T-cell (primary cell): Measurements from ENCODE around the gene ANKRD33B. TPM values are rescaled to one million over a fixed set of nuclear protein-coding genes. Genes with fewer than 3 reads are reported as not detected.

Source experiments
- ATAC-seq, 4 experiments: fragments of 200-7000 bp in 3 of 4; fragments of 150-1000 bp in 1 of 4; cut with Tn5 transposase; replicated peaks in 1 of 4; 1 replicate in 3 of 4; 2 replicates in 1 of 4; pipeline ENCODE4 v1.10.0; 2021; ENCODE audit warnings: moderate library complexity in 3 of 4, mild to moderate bottlenecking in 2 of 4, moderate number of reproducible peaks in 1 of 4
- CTCF ChIA-PET, 2 donors: fragments of 300-600 bp; sonication (Branson Sonifier 250); formaldehyde crosslinking; loops; one replicate each; lab custom pipeline; 2022; ENCODE audit warnings: antibody characterized with exemption in 2 of 2; lab: Charles Lee
- POLR2A ChIA-PET, 2 donors: fragments of 300-600 bp; sonication (Branson Sonifier 250); formaldehyde crosslinking; loops; one replicate each; lab custom pipeline; 2022; ENCODE audit warnings: antibody characterized with exemption in 2 of 2; lab: Charles Lee
- DNase-seq, 35 experiments: peaks; one replicate each; pipeline versions ENCODE4 v3.0.0 to v3.0.0-alpha.2; 2013 to 2023
- H3K27ac ChIP-seq: one replicate; pipeline ENCODE4 v1.5.1; 2013; ENCODE audit warnings: low read length
- H3K27me3 ChIP-seq, 2 experiments: replicated peaks in 1 of 2; 1 replicate in 1 of 2; 2 replicates in 1 of 2; pipeline versions ENCODE4 v1.6.1 to v1.7.0; 2013; ENCODE audit warnings: low read length in 1 of 2, mixed read lengths in 1 of 2; ENCODE audit not compliant: control insufficient read depth in 2 of 2, insufficient read depth in 2 of 2; ENCODE audit errors: extremely low read depth in 1 of 2
- H3K36me3 ChIP-seq, 2 donors: 1 replicate in 1 of 2; 2 replicates in 1 of 2; pipeline versions ENCODE4 v1.6.1 to v1.7.0; 2013; ENCODE audit warnings: low read length in 1 of 2; ENCODE audit not compliant: control insufficient read depth in 2 of 2, insufficient read depth in 1 of 2; ENCODE audit errors: extremely low read depth in 1 of 2
- H3K4me1 ChIP-seq, 2 experiments: 1 replicate in 1 of 2; 2 replicates in 1 of 2; pipeline versions ENCODE4 v1.6.1 to v1.7.0; 2013; ENCODE audit warnings: low read length in 2 of 2, mixed read lengths in 1 of 2; ENCODE audit not compliant: insufficient read depth in 2 of 2, control insufficient read depth in 1 of 2; ENCODE audit errors: extremely low read depth in 1 of 2
- H3K4me3 ChIP-seq, 2 donors: 1 replicate in 1 of 2; 2 replicates in 1 of 2; pipeline versions ENCODE4 v1.5.1 to v1.7.0; 2013; ENCODE audit warnings: mild to moderate bottlenecking in 2 of 2, low read length in 1 of 2, moderate library complexity in 1 of 2; ENCODE audit not compliant: control insufficient read depth in 1 of 2; ENCODE audit errors: extremely low read depth in 1 of 2
- H3K9me3 ChIP-seq: 2 replicates; pipeline ENCODE4 v1.7.0; 2013
- H3K27ac Mint-ChIP-seq, 2 donors: one replicate each; pipeline ENCODE4 v1.8.0; 2020 to 2021; ENCODE audit warnings: mild to moderate bottlenecking in 2 of 2, mixed read lengths in 2 of 2
- H3K27me3 Mint-ChIP-seq, 2 donors: one replicate each; pipeline ENCODE4 v1.8.0; 2021 to 2022; ENCODE audit warnings: mixed read lengths in 2 of 2
- H3K36me3 Mint-ChIP-seq: one replicate; pipeline ENCODE4 v1.8.0; 2021; ENCODE audit warnings: mixed read lengths
- H3K4me1 Mint-ChIP-seq, 3 donors: one replicate each; pipeline ENCODE4 v1.8.0; 2020 to 2022; ENCODE audit warnings: mixed read lengths in 3 of 3, mild to moderate bottlenecking in 1 of 3
- H3K4me3 Mint-ChIP-seq, 3 donors: one replicate each; pipeline ENCODE4 v1.8.0; 2020 to 2022; ENCODE audit warnings: mild to moderate bottlenecking in 3 of 3, mixed read lengths in 3 of 3, moderate library complexity in 3 of 3
- H3K9me3 Mint-ChIP-seq, 3 donors: one replicate each; pipeline ENCODE4 v1.8.0; 2020 to 2022; ENCODE audit warnings: mixed read lengths in 3 of 3
- WGBS: methylation state at CpG from one replicate; pipeline ENCODE4 v1.1.5; 2013; ENCODE audit warnings: missing lambda C conversion rate; ENCODE audit not compliant: insufficient coverage; 5-methylcytosine and 5-hydroxymethylcytosine counted together
- total RNA-seq, 35 experiments: library from RNA in 6 of 35; stranded (reverse) in 6 of 35; fragments of 120-200 nt in 1 of 35; gene quantifications; one replicate each; pipeline versions ENCODE4 v1.2.1 to v1.2.4 and lab custom pipeline; 2013 to 2026

ANKRD33B gene
- total RNA-seq, 5 donors from 2014 or later (not counting 1 experiment from before 2014, with no cell fraction given) = 1.0 to 4.1 (median 2.4) TPM

GRCh38 chr5:10678244-10678643 is 114.4 kb downstream of the ANKRD33B start:
- no peaks in the 10 kb centered on the region for H3K27me3 Mint-ChIP-seq
- no CpG with 5 or more reads among the region's 2 CpGs for WGBS

GRCh38 chr5:10679336-10679988 is 115.6 kb downstream of the ANKRD33B start:
- Histone ChIP-seq H3K27me3 (no peaks in the 10 kb centered on the region), H3K4me1 (peaks cover 0 to 10% of the 10 kb centered on the region in 2 experiments), H3K4me3 (no peak overlapping the region), H3K36me3 (peaks cover 13 to 42% of the 10 kb centered on the region in 2 donors), H3K9me3 (no peaks in the 10 kb centered on the region), H3K27ac (no peak overlapping the region)
- Mint-ChIP-seq H3K36me3 (peaks cover 56% of the 10 kb centered on the region), H3K4me1 (no peaks in the 10 kb centered on the region), H3K4me3 (no peak overlapping the region), H3K27me3 (no peaks in the 10 kb centered on the region), H3K27ac (no peak overlapping the region), H3K9me3 (peaks cover 13 to 16% (median 14%) of the 10 kb centered on the region in 3 donors)
- ChIA-PET POLR2A (no interaction called here), CTCF (no interaction called here)
- DNase-seq = no peak
- no peak for ATAC-seq
- over 99% methylated on average over 11 of the region's 15 CpGs for WGBS

More at GRCh38 chr5:10678244-10678643, 114.4 kb downstream of the ANKRD33B start:
- Mint-ChIP-seq H3K9me3 (peaks cover 13 to 16% (median 14%) of the 10 kb centered on the region in 3 donors), H3K36me3 (peaks cover 53% of the 10 kb centered on the region), H3K4me1 (no peaks in the 10 kb centered on the region), H3K27ac (no peak overlapping the region), H3K4me3 (no peak overlapping the region)
- ChIA-PET POLR2A (no interaction called here), CTCF (no interaction called here)
- H3K36me3 ChIP-seq = peaks cover 10 to 39% of the 10 kb centered on the region in 2 donors
- no peaks in the 10 kb centered on the region for H3K27me3 ChIP-seq
- H3K27ac ChIP-seq = no peak overlapping the region
- H3K4me1 ChIP-seq = peaks cover 0 to 10% of the 10 kb centered on the region in 2 experiments
- no peaks in the 10 kb centered on the region for H3K9me3 ChIP-seq
- DNase-seq = no peak
- no peak for ATAC-seq
- H3K4me3 ChIP-seq = no peak overlapping the region

GRCh38 chr5:10680876-10681481 is 117.1 kb downstream of the ANKRD33B start:
- H3K4me3 ChIP-seq = no peak overlapping the region
- H3K27me3 ChIP-seq = no peaks in the 10 kb centered on the region
- Mint-ChIP-seq H3K27me3 (no peaks in the 10 kb centered on the region), H3K4me3 (no peak overlapping the region), H3K9me3 (peaks cover 11 to 14% (median 13%) of the 10 kb centered on the region in 3 donors), H3K4me1 (no peaks in the 10 kb centered on the region), H3K36me3 (peaks cover 62% of the 10 kb centered on the region), H3K27ac (no peak overlapping the region)
- no peaks in the 10 kb centered on the region for H3K9me3 ChIP-seq
- H3K36me3 ChIP-seq = peaks cover 13 to 42% of the 10 kb centered on the region in 2 donors
- ChIA-PET POLR2A (no interaction called here), CTCF (interaction anchor here (0.5 to 0.6 kb wide), 2 partner anchors 11 to 229 kb away, joined by 3 read pairs; no protein-coding TSS in a partner anchor)
- DNase-seq (no peak), ATAC-seq (no peak)
- 91% methylated on average over 16 of the region's 17 CpGs for WGBS
- H3K4me1 ChIP-seq = peaks cover 0 to 10% of the 10 kb centered on the region in 2 experiments
- no peak overlapping the region for H3K27ac ChIP-seq

- Mint-ChIP-seq H3K4me1 (no peaks in the 10 kb centered on the region), H3K27me3 (no peaks in the 10 kb centered on the region), H3K27ac (no peak overlapping the region), H3K36me3 (peaks cover 66% of the 10 kb centered on the region), H3K4me3 (no peak overlapping the region), H3K9me3 (peaks cover 9 to 11% (median 10%) of the 10 kb centered on the region in 3 donors)
- Histone ChIP-seq H3K27ac (no peak overlapping the region), H3K4me3 (no peak overlapping the region), H3K27me3 (no peaks in the 10 kb centered on the region), H3K9me3 (no peaks in the 10 kb centered on the region), H3K36me3 (peaks cover 13 to 42% of the 10 kb centered on the region in 2 donors), H3K4me1 (peaks cover 0 to 10% of the 10 kb centered on the region in 2 experiments)
- ChIA-PET CTCF (interaction anchor here (0.5 to 0.6 kb wide), 2 partner anchors 12 to 230 kb away, joined by 3 read pairs; no protein-coding TSS in a partner anchor), POLR2A (no interaction called here)
- ATAC-seq (no peak), DNase-seq (no peak)
- 85% methylated on average over 18 of the region's 22 CpGs for WGBS
Measured at GRCh38 chr5:10681731-10682679, 118.1 kb downstream of the ANKRD33B start.

- Mint-ChIP-seq H3K4me3 (no peak overlapping the region), H3K4me1 (peaks cover 0 to 2% (median 0%) of the 10 kb centered on the region in 3 donors), H3K27me3 (no peaks in the 10 kb centered on the region), H3K27ac (no peak overlapping the region), H3K36me3 (peaks cover 60% of the 10 kb centered on the region), H3K9me3 (peaks cover 1 to 2% (median 1%) of the 10 kb centered on the region in 3 donors)
- no peak overlapping the region for H3K4me3 ChIP-seq
- H3K27me3 ChIP-seq = no peaks in the 10 kb centered on the region
- 98% methylated on average over 14 of the region's 16 CpGs for WGBS
- ATAC-seq = no peak
- H3K27ac ChIP-seq = no peak overlapping the region
- DNase-seq = no peak
- ChIA-PET POLR2A (no interaction called here), CTCF (no interaction called here)
- H3K9me3 ChIP-seq = no peaks in the 10 kb centered on the region
- H3K36me3 ChIP-seq = peaks cover 13 to 40% of the 10 kb centered on the region in 2 donors
- H3K4me1 ChIP-seq = peaks cover 0 to 10% of the 10 kb centered on the region in 2 experiments
Measured at GRCh38 chr5:10682801-10683525, 119.1 kb downstream of the ANKRD33B start.
